ENCODE measurements around the gene ONECUT1.
A peak's percentile ranks its signal among the peaks of the same experiment; 100 is the strongest.

The ONECUT1 gene

DNA sequence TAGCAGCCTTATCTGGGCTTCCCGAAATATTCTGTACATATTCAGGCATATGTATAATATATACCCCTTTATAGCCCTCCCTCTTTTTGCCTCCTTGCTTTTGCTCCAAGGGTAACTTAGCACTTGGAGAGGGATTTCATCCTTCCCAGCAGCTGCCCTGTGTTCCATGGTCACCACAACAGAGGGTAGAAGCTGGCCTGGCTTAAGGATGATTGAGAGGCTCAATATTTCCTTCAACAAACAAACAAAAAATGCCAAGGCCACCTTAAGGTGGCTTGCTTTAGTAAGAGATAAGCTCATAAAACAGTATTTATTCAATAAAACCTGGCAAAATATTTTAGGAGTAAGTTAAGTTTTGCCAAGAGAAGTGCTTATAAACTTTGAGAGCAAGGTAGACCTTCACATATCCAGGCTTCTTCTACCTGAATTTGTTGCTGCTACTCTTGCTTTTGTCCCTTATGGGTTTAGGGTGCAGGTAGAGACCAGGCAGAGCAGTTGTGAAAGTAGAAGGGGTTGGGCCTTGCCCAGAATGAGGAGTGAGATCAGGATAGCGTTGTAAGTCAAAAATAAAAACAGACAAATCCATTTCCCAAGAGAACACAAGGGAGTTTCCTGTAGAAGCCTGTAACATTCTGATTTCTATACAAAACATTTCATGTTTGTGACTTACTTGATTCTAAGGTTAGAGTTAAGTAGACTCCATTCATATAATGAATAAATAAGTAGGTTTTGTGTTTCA is 58.2 kb downstream of the ONECUT1 start:
- TF ChIP-seq, protein P1, sequence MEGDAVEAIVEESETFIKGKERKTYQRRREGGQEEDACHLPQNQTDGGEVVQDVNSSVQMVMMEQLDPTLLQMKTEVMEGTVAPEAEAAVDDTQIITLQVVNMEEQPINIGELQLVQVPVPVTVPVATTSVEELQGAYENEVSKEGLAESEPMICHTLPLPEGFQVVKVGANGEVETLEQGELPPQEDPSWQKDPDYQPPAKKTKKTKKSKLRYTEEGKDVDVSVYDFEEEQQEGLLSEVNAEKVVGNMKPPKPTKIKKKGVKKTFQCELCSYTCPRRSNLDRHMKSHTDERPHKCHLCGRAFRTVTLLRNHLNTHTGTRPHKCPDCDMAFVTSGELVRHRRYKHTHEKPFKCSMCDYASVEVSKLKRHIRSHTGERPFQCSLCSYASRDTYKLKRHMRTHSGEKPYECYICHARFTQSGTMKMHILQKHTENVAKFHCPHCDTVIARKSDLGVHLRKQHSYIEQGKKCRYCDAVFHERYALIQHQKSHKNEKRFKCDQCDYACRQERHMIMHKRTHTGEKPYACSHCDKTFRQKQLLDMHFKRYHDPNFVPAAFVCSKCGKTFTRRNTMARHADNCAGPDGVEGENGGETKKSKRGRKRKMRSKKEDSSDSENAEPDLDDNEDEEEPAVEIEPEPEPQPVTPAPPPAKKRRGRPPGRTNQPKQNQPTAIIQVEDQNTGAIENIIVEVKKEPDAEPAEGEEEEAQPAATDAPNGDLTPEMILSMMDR (IDR thresholded peaks at IDR 0.05; ENCODE audit: insufficient read depth, low read length, missing control alignments) = no peak
- ChIA-PET POLR2A (no interaction called here), CTCF (interaction anchor here (0.8 to 7.7 kb wide), 5 partner anchors 162 to 548 kb away, joined by 3 to 256 read pairs (median 5); no protein-coding TSS in a partner anchor)
- no peak for DNase-seq (ENCODE audit: low read depth, low spot score)
- H3K4me3 ChIP-seq (ENCODE audit: low read depth, low read length) = no peak overlapping the region

DNA sequence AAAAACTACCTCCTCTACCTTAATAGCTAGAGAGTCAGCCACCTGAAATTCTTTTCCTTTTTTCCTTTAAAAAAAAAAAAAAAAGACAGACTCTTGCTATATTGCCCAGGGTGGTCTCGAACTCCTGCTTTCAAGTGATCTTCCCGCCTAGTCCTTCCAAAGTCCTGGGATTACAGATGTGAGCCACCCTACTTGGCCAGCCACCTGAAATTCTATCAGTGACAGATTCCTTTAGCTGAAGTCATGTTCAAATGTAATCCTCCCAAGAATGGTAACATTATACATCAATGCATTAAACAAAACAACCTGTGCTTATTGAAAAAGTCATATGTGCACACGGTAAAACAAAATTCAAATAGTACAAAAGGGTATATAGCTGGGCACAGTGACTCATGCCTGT is 59.1 kb downstream of the ONECUT1 start:
- no peak for DNase-seq (ENCODE audit: low read depth, low spot score)
- ChIA-PET POLR2A (no interaction called here), CTCF (interaction anchor here (0.8 to 7.7 kb wide), 6 partner anchors 13 to 547 kb away, joined by 3 to 256 read pairs (median 4); no protein-coding TSS in a partner anchor)
- no peak overlapping the region for H3K4me3 ChIP-seq (ENCODE audit: low read depth, low read length)
- TF ChIP-seq, protein P1 (IDR thresholded peaks at IDR 0.05; ENCODE audit: insufficient read depth, low read length, missing control alignments) = no peak

DNA sequence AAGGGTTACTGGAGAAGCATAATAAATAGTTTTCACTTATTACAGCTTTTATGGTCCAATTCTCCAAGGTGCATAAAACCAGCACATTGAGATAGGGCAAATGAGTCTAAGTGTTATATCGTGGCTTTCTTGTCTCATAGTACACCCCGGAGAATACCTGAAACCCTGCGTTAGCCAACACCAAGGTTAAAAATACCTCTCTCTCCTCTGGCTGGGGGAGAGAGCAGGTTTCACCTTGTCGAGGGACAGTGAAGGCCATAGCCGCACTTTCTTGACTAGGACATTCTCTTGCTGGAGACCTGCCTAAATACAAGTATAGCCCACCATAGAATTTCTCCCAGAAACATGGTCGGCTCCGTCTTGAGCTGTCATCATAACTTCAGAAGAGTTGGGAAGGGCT is 59.5 kb downstream of the ONECUT1 start:
- TF ChIP-seq, protein P1 (IDR thresholded peaks at IDR 0.05; ENCODE audit: insufficient read depth, low read length, missing control alignments) = no peak
- CTCF ChIA-PET = interaction anchor here (1.0 to 7.7 kb wide), 5 partner anchors 13 to 547 kb away, joined by 3 to 256 read pairs (median 5); no protein-coding TSS in a partner anchor
- no peak overlapping the region for H3K4me3 ChIP-seq (ENCODE audit: low read depth, low read length)
- POLR2A ChIA-PET = no interaction called here
- DNase-seq (ENCODE audit: low read depth, low spot score) = no peak

DNA sequence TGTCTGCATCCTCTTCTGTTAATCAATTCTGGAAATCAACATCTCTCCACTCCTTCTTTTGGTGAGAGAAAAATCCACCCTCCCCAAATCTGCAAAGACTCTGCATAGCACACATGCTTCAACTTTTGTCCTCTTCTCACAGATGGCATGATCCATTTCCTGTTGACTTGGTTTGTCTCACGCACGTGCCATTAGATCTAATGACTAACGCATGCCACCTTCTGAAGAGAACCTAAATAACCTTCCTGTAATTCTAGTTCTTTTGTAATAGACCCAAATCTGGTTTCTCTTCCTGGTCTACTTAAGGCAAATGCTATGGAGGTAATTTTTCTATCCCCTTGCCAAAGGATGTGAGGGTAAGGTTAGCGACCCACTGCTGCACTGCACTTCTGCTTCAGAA is 60.0 kb downstream of the ONECUT1 start:
- POLR2A ChIA-PET = no interaction called here
- no peak overlapping the region for H3K4me3 ChIP-seq (ENCODE audit: low read depth, low read length)
- DNase-seq (ENCODE audit: low read depth, low spot score) = peak; percentile 52

DNA sequence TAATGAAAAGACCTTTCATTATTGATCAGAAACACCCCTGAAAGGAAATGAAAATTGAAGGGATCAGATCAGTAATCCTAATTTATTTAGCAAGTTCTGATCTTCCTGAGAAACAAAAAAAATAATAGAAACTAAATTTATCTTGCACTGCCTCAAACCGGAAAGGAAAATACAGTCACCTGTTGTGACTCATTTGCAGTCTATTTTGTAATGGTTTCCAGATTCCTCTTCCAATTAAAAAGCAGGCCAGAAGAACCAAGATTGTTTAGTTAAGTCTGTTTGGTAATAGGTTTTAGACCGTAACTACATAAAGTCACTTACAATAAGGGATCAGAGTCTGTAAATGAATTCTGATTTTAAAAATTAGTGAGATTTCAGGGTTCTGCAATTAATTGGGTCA is 61.2 kb downstream of the ONECUT1 start:
- H3K4me3 ChIP-seq (ENCODE audit: low read depth, low read length) = no peak overlapping the region
- CTCF ChIA-PET = interaction anchor here (7.7 kb wide), 1 partner anchor 471 kb away, joined by 256 read pairs; no protein-coding TSS in a partner anchor
- POLR2A ChIA-PET = no interaction called here
- TF ChIP-seq, protein P1 (IDR thresholded peaks at IDR 0.05; ENCODE audit: insufficient read depth, low read length, missing control alignments) = no peak
- peak; percentile 10 for DNase-seq (ENCODE audit: low read depth, low spot score)

More for the DNA sequence above, 60.0 kb downstream of the ONECUT1 start:
- CTCF ChIA-PET = interaction anchor here (1.0 to 7.7 kb wide), 3 partner anchors 12 to 480 kb away, joined by 4 to 256 read pairs (median 4); no protein-coding TSS in a partner anchor
- TF ChIP-seq, protein P1 (IDR thresholded peaks at IDR 0.05; ENCODE audit: insufficient read depth, low read length, missing control alignments) = no peak

DNA sequence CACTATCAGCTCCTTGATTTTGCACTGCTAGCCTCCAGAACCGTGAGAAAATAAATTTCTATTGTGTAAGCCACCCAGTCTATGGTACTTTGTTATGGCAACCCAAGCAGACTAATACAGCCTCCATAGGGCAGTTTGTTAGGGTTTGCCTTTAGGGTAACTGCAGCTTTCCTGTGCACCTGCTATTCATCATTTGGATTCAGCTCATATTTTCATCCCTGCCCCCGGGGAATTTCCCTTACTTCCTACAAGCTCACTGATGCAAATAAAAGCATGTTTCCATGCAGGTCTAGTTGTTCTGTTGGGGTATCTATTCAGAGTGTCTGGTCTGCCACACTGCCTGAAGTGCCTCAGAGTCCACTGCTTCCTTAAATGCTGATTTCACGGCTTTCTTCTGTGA is 62.3 kb downstream of the ONECUT1 start:
- TF ChIP-seq, protein P1 (IDR thresholded peaks at IDR 0.05; ENCODE audit: insufficient read depth, low read length, missing control alignments) = no peak
- no peak overlapping the region for H3K4me3 ChIP-seq (ENCODE audit: low read depth, low read length)
- POLR2A ChIA-PET = no interaction called here
- no peak for DNase-seq (ENCODE audit: low read depth, low spot score)
- CTCF ChIA-PET = interaction anchor here (1.2 to 2.5 kb wide), 2 partner anchors 471 to 472 kb away, joined by 3 to 10 read pairs; no protein-coding TSS in a partner anchor
